Glutamatergic neuron (in vitro differentiated cells): ENCODE measurements around the gene PPP1R13B. TPM values are rescaled to one million over a fixed set of nuclear protein-coding genes. Genes with fewer than 3 reads are reported as not detected.

Experiments used
- DNase-seq: peaks from one replicate; pipeline ENCODE4 v3.0.0; 2022
- H3K27ac Mint-ChIP-seq: one replicate; pipeline ENCODE4 v1.8.0; 2020; ENCODE audit warnings: mild to moderate bottlenecking, mixed read lengths, inconsistent platforms; ENCODE audit not compliant: unreplicated experiment
- H3K27me3 Mint-ChIP-seq: one replicate; pipeline ENCODE4 v1.8.0; 2020; ENCODE audit warnings: mild to moderate bottlenecking, moderate library complexity, mixed read lengths, inconsistent platforms; ENCODE audit not compliant: unreplicated experiment
- H3K36me3 Mint-ChIP-seq: one replicate; pipeline ENCODE4 v1.8.0; 2020; ENCODE audit warnings: mild to moderate bottlenecking, mixed read lengths, inconsistent platforms; ENCODE audit not compliant: unreplicated experiment
- H3K4me1 Mint-ChIP-seq: one replicate; pipeline ENCODE4 v1.8.0; 2020; ENCODE audit warnings: mild to moderate bottlenecking, low read depth, mixed read lengths, inconsistent platforms; ENCODE audit not compliant: unreplicated experiment
- H3K4me3 Mint-ChIP-seq: one replicate; pipeline ENCODE4 v1.8.0; 2020; ENCODE audit warnings: mild to moderate bottlenecking, mixed read lengths, inconsistent platforms; ENCODE audit not compliant: unreplicated experiment
- H3K9me3 Mint-ChIP-seq: one replicate; pipeline ENCODE4 v1.8.0; 2020; ENCODE audit warnings: mild to moderate bottlenecking, moderate library complexity, mixed read lengths, inconsistent platforms; ENCODE audit not compliant: unreplicated experiment
- total RNA-seq: library from RNA; stranded (reverse); fragmentation: NEBNext Ultra II Directional; extraction: Animal tissue kit (Norgen Biotek cat#: 25700); gene quantifications from one replicate; pipeline ENCODE4 v1.2.1, GENCODE V29; 2021; ENCODE audit not compliant: unreplicated experiment
- TF ChIP-seq, protein P1 (sequence below): fragments of 200-600 bp; sonication (generic); IDR thresholded peaks from one replicate; pipeline ENCODE4 v1.5.0; 2021; ENCODE audit not compliant: partially characterized antibody, unreplicated experiment

The PPP1R13B gene
- total RNA-seq, 1 donor from 2014 or later = 24.6 TPM

DNA sequence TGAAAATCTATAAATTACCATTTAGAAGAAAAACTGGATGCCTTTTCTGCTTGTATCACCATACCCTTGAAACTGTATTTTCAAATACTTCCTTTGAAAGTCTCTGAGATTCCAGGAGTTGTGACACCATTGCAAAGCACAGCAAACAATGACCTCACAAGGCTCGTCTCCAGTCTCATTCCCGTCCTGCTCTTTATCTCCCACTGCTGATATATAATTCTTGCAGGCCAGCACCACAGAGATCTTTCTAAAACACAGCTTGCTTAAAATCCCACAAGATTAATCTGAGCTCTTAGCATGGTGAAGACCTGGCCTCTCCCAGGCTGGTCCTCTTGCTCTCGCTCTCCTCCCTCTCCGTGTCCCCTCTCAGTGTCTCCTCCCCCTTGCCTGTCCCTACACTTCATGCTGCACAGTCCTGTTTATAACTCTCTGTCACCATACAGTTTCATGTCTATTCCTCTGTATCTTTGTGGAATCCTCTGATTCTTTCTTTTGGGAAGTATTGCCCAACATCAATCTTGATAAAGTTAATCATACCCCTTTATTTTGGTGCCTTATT is 80.0 kb downstream of the PPP1R13B start:
- Mint-ChIP-seq H3K27me3 (peaks cover 4% of the 10 kb centered on the region), H3K4me1 (no peaks in the 10 kb centered on the region), H3K27ac (no peak overlapping the region), H3K36me3 (peaks cover 10% of the 10 kb centered on the region), H3K4me3 (no peak overlapping the region), H3K9me3 (no peaks in the 10 kb centered on the region)
- no peak for DNase-seq
- TF ChIP-seq, protein P1, sequence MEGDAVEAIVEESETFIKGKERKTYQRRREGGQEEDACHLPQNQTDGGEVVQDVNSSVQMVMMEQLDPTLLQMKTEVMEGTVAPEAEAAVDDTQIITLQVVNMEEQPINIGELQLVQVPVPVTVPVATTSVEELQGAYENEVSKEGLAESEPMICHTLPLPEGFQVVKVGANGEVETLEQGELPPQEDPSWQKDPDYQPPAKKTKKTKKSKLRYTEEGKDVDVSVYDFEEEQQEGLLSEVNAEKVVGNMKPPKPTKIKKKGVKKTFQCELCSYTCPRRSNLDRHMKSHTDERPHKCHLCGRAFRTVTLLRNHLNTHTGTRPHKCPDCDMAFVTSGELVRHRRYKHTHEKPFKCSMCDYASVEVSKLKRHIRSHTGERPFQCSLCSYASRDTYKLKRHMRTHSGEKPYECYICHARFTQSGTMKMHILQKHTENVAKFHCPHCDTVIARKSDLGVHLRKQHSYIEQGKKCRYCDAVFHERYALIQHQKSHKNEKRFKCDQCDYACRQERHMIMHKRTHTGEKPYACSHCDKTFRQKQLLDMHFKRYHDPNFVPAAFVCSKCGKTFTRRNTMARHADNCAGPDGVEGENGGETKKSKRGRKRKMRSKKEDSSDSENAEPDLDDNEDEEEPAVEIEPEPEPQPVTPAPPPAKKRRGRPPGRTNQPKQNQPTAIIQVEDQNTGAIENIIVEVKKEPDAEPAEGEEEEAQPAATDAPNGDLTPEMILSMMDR = no peak

- Mint-ChIP-seq H3K27ac (no peak overlapping the region), H3K9me3 (no peaks in the 10 kb centered on the region), H3K27me3 (peaks cover 2% of the 10 kb centered on the region), H3K36me3 (peaks cover 6% of the 10 kb centered on the region), H3K4me3 (no peak overlapping the region), H3K4me1 (no peaks in the 10 kb centered on the region)
- TF ChIP-seq, protein P1 = no peak
- no peak for DNase-seq
Observed at GRCh38 chr14:103765526-103765925, 81.8 kb downstream of the PPP1R13B start.

DNA sequence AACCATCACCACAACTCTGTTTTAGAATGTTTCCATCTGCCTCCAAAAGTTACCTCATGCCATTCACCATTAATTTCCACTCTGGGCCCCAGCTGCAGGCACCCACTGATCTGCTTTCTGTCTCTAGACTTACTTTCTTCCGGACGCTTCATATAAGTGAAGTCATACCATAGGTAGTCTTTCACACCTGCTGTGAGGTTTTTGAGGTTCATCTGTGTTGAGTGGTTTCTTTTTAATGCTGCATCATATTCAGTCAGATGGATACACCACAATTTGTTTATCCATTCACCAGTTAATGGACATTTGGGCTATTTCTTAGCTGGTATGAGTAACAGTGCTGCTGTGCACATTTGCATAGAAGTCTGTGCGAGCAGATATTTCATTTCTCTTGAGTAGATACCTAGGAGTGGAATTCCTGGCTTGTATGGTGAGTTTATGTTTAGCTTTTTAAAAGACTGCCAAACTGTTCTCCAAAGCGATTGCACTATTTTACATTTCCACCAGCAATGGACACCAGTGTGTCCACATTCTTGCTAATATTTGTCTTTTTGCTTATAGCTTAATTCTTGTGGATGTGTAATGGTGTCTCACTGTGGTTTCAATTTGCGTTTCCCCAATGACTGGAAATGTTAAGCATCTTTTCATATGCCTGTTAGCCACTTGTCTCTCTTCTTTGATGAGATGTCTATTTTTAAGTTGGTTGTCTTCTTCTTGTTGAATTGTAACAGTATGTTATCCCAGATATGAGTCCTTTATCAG is 83.5 kb downstream of the PPP1R13B start:
- H3K4me3 Mint-ChIP-seq = no peak overlapping the region
- no peak for DNase-seq
- TF ChIP-seq, protein P1 = no peak
- H3K9me3 Mint-ChIP-seq = no peaks in the 10 kb centered on the region
- H3K36me3 Mint-ChIP-seq = peaks cover 6% of the 10 kb centered on the region
- no peak overlapping the region for H3K27ac Mint-ChIP-seq
- peaks cover 2% of the 10 kb centered on the region for H3K27me3 Mint-ChIP-seq
- H3K4me1 Mint-ChIP-seq = no peaks in the 10 kb centered on the region

DNA sequence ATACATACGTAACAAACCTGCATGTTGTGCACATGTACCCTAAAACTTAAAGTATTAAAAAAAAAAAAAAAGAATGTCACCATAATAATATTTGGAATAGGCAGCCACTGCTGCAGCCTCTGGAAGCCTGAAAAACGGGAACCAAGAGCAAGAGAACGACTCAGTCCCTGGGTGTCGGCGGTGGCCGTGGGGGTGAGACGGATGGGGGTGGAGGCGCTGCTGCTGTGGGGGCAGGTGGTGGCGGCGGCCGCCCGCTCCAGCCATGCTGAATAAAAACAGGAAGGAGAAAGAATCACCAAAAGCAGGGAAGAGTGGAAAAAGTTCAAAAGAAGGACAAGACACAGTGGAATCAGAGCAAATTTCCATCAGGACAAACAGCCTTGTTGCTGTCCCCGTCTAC is 84.8 kb downstream of the PPP1R13B start:
- peaks cover 1% of the 10 kb centered on the region for H3K27me3 Mint-ChIP-seq

DNA sequence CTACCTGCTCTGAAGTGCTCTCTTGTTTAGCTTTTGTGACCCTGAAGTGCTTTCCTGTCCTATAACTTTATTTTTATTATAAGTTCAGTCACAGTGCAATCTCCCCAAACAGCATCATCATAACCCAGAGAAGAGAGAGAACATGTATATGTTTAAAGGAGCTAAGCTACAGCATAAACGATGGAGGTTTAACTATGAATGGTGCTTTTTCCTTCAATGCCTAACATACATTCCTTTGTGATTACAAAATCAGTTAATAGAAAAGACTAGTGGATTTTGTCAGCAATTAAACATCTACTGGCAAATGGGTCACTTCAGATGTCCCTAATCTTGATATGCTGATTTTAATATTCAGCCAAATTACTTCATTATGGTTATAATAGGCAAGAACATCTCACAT is 85.3 kb downstream of the PPP1R13B start:
- Mint-ChIP-seq H3K36me3 (peaks cover 6% of the 10 kb centered on the region), H3K27ac (no peak overlapping the region), H3K27me3 (no peaks in the 10 kb centered on the region), H3K9me3 (no peaks in the 10 kb centered on the region), H3K4me1 (no peaks in the 10 kb centered on the region), H3K4me3 (no peak overlapping the region)
- TF ChIP-seq, protein P1 = no peak
- DNase-seq = no peak

More for the DNA sequence above, 84.8 kb downstream of the PPP1R13B start:
- no peak for DNase-seq
- peaks cover 6% of the 10 kb centered on the region for H3K36me3 Mint-ChIP-seq
- no peak overlapping the region for H3K27ac Mint-ChIP-seq
- TF ChIP-seq, protein P1 = no peak
- no peaks in the 10 kb centered on the region for H3K4me1 Mint-ChIP-seq
- H3K9me3 Mint-ChIP-seq = no peaks in the 10 kb centered on the region
- no peak overlapping the region for H3K4me3 Mint-ChIP-seq
